Liver (tissue), 9 donors: ENCODE results near the gene ANO10. TPM values are rescaled to one million over a fixed set of nuclear protein-coding genes. Genes with fewer than 3 reads are reported as not detected.
"Not testable (repeated sequence)": the region's sequence is repeated elsewhere in the genome, so short reads cannot be mapped to it uniquely, and the experiment has no call there.

Experiments used
- DNase-seq: peaks from one replicate; pipeline ENCODE4 v3.0.0-alpha.2; 2017; ENCODE audit warnings: low spot score
- H3K27ac ChIP-seq, 2 donors: one replicate each; pipeline ENCODE4 v1.7.0; 2013; ENCODE audit warnings: inconsistent platforms in 2 of 2, low read length in 2 of 2, control low read depth in 1 of 2, low read depth in 1 of 2, mild to moderate bottlenecking in 1 of 2
- H3K27me3 ChIP-seq, 4 donors: one replicate each; pipeline versions ENCODE4 v1.6.1 to v1.7.0; 2013; ENCODE audit warnings: low read length in 3 of 4, inconsistent platforms in 1 of 4, mild to moderate bottlenecking in 1 of 4, moderate library complexity in 1 of 4; ENCODE audit not compliant: control insufficient read depth in 4 of 4, insufficient read depth in 4 of 4
- H3K36me3 ChIP-seq, 4 donors: one replicate each; pipeline versions ENCODE4 v1.6.1 to v1.7.0; 2013; ENCODE audit warnings: low read length in 3 of 4, mild to moderate bottlenecking in 3 of 4, low read depth in 1 of 4, moderate library complexity in 1 of 4; ENCODE audit not compliant: control insufficient read depth in 4 of 4, insufficient read depth in 3 of 4
- H3K4me1 ChIP-seq, 4 donors: one replicate each; pipeline versions ENCODE4 v1.6.1 to v1.7.0; 2013; ENCODE audit warnings: low read length in 3 of 4, mild to moderate bottlenecking in 3 of 4, moderate library complexity in 1 of 4; ENCODE audit not compliant: control insufficient read depth in 4 of 4, insufficient read depth in 4 of 4
- H3K4me3 ChIP-seq, 3 donors: one replicate each; pipeline versions ENCODE4 v1.6.1 to v1.7.0; 2013; ENCODE audit warnings: low read length in 3 of 3, control low read depth in 1 of 3, low read depth in 1 of 3, mild to moderate bottlenecking in 1 of 3
- H3K9ac ChIP-seq, 2 donors: one replicate each; pipeline ENCODE4 v1.7.0; 2013; ENCODE audit warnings: low read length in 2 of 2, mild to moderate bottlenecking in 2 of 2, moderate library complexity in 2 of 2, control low read depth in 1 of 2, low read depth in 1 of 2
- H3K9me3 ChIP-seq, 4 donors: one replicate each; pipeline versions ENCODE4 v1.6.1 to v1.7.0; 2013; ENCODE audit warnings: low read length in 3 of 4; ENCODE audit not compliant: control insufficient read depth in 4 of 4
- FOXA1 ChIP-seq: IDR thresholded peaks from 2 replicates; pipeline ENCODE4 v1.6.1; 2016; ENCODE audit warnings: antibody characterized with exemption
- FOXA2 ChIP-seq: IDR thresholded peaks from 2 replicates; pipeline ENCODE4 v1.6.1; 2016; ENCODE audit warnings: antibody characterized with exemption
- GABPA ChIP-seq, 2 donors: IDR thresholded peaks in 1 of 2; conservative IDR thresholded peaks in 1 of 2; 2 replicates each; pipeline ENCODE4 v1.6.1; 2016; ENCODE audit warnings: antibody characterized with exemption in 2 of 2, mild to moderate bottlenecking in 1 of 2, moderate library complexity in 1 of 2
- HNF4A ChIP-seq, 2 donors: conservative IDR thresholded peaks; 2 replicates each; pipeline ENCODE4 v1.6.1; 2016; ENCODE audit warnings: antibody characterized with exemption in 2 of 2, mild to moderate bottlenecking in 2 of 2
- HNF4G ChIP-seq: IDR thresholded peaks from 2 replicates; pipeline ENCODE4 v1.6.1; 2016; ENCODE audit warnings: antibody characterized with exemption
- JUND ChIP-seq, 2 donors: IDR thresholded peaks; 2 replicates each; pipeline ENCODE4 v1.6.1; 2016; ENCODE audit warnings: antibody characterized with exemption in 2 of 2
- NR2F2 ChIP-seq: IDR thresholded peaks from 2 replicates; pipeline ENCODE4 v1.6.1; 2016; ENCODE audit warnings: antibody characterized with exemption
- RAD21 ChIP-seq, 2 donors: IDR thresholded peaks; 2 replicates each; pipeline ENCODE4 v1.6.1; 2016; ENCODE audit warnings: antibody characterized with exemption in 2 of 2, mild to moderate bottlenecking in 2 of 2
- SP1 ChIP-seq: IDR thresholded peaks from 2 replicates; pipeline ENCODE4 v1.6.1; 2018; ENCODE audit warnings: antibody characterized with exemption, mild to moderate bottlenecking
- YY1 ChIP-seq: IDR thresholded peaks from 2 replicates; pipeline ENCODE4 v1.6.1; 2016; ENCODE audit warnings: antibody characterized with exemption, mild to moderate bottlenecking
- WGBS: extraction: QIAGEN DNeasy Blood & Tissue Kit; methylation state at CpG from one replicate; pipeline ENCODE4 v1.1.7; 2013; 5-methylcytosine and 5-hydroxymethylcytosine counted together
- polyA plus RNA-seq, 2 donors: library from polyadenylated mRNA; stranded (reverse) in 1 of 2; unstranded in 1 of 2; fragments of 200-250 nt in 1 of 2; fragments of >200 nt in 1 of 2; fragmentation: Nextera tagmentation in 1 of 2; extraction: Ambion mirVana in 1 of 2; gene quantifications; one replicate each; pipeline versions ENCODE4 v1.2.1 to v1.2.3, GENCODE V29; 2013 to 2015
- total RNA-seq, 2 donors: library from RNA; depleted of rRNA; stranded (reverse); fragments of >200 nt; gene quantifications; one replicate each; pipeline ENCODE4 v1.2.3, GENCODE V29; 2014
- TF ChIP-seq, protein P1 (sequence below): IDR thresholded peaks from 2 replicates; pipeline ENCODE4 v1.6.1; 2016; ENCODE audit warnings: antibody characterized with exemption
- TF ChIP-seq, protein P2 (sequence below): fragments of 150-350 bp; IDR thresholded peaks from 2 replicates; pipeline ENCODE4 v1.5.1; 2017; ENCODE audit warnings: improper control_type of control experiment, low read depth, low read length; ENCODE audit not compliant: missing input control
- donor health status: healthy.
- donor health status: healthy.
- donor health status: healthy.
- donor health status: healthy.
- donor health status: healthy.

The ANO10 gene
- total and polyA plus RNA-seq, 4 donors = 5.6 to 8.7 (median 6.8) TPM

DNA sequence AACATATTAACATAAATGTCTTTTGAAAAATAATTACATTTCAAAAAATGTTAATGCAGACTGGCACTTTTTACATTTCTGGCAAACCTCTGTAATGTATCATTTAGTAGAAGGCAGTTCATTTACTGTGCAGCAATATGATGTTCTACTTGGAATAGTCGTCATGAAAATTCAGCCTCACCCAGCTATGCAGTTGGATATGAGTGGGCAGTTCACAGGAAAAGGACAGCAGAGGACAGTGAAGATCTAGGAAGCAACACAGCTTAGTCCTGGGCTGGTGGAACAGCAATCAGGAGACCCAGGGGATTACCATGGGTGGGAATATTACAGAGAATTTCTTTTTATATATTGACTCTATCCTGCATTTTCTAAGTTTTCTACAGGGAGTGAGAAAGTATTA is 63.6 kb downstream of the ANO10 start:
- H3K9me3 ChIP-seq = no peaks in the 10 kb centered on the region
- peaks cover 0 to 6% (median 2%) of the 10 kb centered on the region in 4 donors for H3K36me3 ChIP-seq
- H3K4me1 ChIP-seq = no peaks in the 10 kb centered on the region
- H3K27me3 ChIP-seq = no peaks in the 10 kb centered on the region
- H3K27ac ChIP-seq = no peak overlapping the region
- 87% methylated on average over 1 of the region's 1 CpG for WGBS
- H3K9ac ChIP-seq = no peak overlapping the region
- no peak for DNase-seq
- no peak overlapping the region for H3K4me3 ChIP-seq
- TF ChIP-seq FOXA1 = no peak

DNA sequence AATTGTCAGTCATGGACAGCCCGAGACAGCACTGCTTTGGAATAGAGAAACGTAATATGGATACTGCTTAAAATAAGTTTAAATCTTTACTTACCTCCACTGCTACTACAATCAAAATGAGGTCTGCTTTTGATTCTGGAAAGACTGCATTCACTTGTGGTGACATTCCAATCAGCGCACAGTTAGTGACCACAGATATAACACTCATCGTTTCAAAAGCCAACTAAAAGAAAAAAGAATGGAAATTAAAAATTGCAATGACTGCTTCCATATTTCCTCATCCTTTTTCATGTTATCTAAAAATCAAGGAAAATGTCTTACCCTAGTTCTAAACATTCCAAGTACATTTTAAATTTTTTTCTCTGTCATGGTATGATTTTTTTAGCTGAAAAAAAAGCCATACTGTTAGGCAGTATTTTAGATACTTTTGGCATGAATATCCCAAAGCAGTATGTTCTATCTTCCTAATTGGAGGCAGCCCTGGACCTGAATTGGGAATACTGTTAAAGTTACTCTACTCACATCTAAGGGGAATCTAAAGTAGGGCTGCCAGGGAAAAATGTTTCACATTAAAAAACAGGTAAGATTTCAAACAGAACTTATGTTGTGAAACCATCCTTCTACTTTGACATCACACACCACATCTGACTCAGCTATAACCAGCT is 72.1 kb downstream of the ANO10 start:
- Histone ChIP-seq H3K4me1 (no peaks in the 10 kb centered on the region), H3K27ac (no peak overlapping the region), H3K36me3 (no peaks in the 10 kb centered on the region), H3K9ac (no peak overlapping the region), H3K27me3 (no peaks in the 10 kb centered on the region), H3K4me3 (no peak overlapping the region), H3K9me3 (no peaks in the 10 kb centered on the region)
- WGBS = 94% methylated on average over 4 of the region's 4 CpGs
- DNase-seq = no peak
- TF ChIP-seq SP1 (no peak), FOXA2 (no peak), GABPA (IDR thresholded peaks at IDR 0.05 in 1 of 2, conservative IDR thresholded peaks at IDR 0.05 in 1 of 2) (no peak), YY1 (no peak), HNF4G (no peak), JUND (IDR thresholded peaks at IDR 0.05) (no peak), NR2F2 (no peak), HNF4A (conservative IDR thresholded peaks at IDR 0.05) (no peak)
- TF ChIP-seq, protein P1, sequence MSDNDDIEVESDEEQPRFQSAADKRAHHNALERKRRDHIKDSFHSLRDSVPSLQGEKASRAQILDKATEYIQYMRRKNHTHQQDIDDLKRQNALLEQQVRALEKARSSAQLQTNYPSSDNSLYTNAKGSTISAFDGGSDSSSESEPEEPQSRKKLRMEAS = no peak

DNA sequence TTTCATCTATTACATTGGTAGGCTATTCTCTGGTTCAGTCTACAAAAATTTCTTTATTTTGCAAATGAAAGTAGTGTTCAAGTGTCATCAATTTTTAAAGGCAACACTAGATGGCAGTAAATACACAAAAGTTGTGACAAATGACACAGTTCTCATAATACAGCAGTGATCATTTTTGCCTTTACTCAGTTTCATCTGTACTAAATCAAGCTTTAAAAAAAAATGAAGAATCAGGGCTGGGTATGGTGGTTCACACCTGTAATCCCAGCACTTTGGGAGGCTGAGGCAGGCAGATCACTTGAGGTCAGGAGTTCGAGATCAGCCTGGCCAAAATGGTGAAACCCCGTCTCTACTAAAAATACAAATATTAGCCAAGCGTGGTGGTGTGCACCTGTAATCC is 77.5 kb downstream of the ANO10 start:
- TF ChIP-seq, protein P2, sequence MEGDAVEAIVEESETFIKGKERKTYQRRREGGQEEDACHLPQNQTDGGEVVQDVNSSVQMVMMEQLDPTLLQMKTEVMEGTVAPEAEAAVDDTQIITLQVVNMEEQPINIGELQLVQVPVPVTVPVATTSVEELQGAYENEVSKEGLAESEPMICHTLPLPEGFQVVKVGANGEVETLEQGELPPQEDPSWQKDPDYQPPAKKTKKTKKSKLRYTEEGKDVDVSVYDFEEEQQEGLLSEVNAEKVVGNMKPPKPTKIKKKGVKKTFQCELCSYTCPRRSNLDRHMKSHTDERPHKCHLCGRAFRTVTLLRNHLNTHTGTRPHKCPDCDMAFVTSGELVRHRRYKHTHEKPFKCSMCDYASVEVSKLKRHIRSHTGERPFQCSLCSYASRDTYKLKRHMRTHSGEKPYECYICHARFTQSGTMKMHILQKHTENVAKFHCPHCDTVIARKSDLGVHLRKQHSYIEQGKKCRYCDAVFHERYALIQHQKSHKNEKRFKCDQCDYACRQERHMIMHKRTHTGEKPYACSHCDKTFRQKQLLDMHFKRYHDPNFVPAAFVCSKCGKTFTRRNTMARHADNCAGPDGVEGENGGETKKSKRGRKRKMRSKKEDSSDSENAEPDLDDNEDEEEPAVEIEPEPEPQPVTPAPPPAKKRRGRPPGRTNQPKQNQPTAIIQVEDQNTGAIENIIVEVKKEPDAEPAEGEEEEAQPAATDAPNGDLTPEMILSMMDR = peak; percentile 63
- TF ChIP-seq RAD21 (IDR thresholded peaks at IDR 0.05) = peak; percentile 85

More for the DNA sequence above, 77.5 kb downstream of the ANO10 start:
- H3K4me1 ChIP-seq, H3K9me3 ChIP-seq, H3K4me3 ChIP-seq, H3K9ac ChIP-seq, H3K27ac ChIP-seq, H3K27me3 ChIP-seq, H3K36me3 ChIP-seq, DNase-seq: not testable (repeated sequence)
- WGBS = 88% methylated on average over 3 of the region's 3 CpGs
